GM19099 (cell line): ENCODE measurements around the gene GMNN.

Experiments used
- POLR2A ChIP-seq: IDR thresholded peaks from 3 replicates; pipeline ENCODE4 v1.6.1; 2011; ENCODE audit warnings: low read depth; ENCODE audit not compliant: insufficient read length; ENCODE audit errors: extremely low read depth

The GMNN gene

DNA sequence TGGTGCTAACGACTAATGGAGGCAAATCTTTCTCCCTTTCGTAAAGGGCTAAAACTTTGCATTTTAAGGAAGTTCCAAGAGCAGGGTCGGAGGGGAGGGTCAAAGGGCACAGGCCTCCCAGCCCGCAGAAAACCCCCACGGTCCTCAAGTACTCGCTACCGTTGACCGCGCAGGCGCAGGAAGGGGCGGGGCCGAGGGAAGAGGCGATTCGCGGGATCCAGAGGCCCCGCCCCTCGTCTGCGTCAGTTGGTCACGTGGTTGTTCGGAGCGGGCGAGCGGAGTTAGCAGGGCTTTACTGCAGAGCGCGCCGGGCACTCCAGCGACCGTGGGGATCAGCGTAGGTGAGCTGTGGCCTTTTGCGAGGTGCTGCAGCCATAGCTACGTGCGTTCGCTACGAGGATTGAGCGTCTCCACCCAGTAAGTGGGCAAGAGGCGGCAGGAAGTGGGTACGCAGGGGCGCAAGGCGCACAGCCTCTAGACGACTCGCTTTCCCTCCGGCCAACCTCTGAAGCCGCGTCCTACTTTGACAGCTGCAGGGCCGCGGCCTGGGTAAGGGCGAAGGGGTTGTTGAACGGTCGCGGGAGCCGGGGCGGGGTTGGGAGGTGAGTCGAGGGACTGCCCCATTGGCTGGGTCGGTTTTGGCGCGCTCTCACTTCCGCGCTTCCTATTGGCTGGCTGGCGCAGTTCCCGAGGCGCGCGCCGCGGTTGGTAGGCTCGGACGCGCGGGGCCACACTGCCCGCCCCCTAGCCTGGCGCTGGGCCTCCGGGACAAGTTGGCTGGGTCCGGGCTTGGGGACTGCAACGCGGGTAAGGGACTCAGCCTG is at the start of gene GMNN:
GMNN (plus strand) TSS at position 242 of the 824 bp plus-strand sequence. CDS start 2,310 bp downstream, outside the sequence.
- peak; percentile 93 for TF ChIP-seq POLR2A

DNA sequence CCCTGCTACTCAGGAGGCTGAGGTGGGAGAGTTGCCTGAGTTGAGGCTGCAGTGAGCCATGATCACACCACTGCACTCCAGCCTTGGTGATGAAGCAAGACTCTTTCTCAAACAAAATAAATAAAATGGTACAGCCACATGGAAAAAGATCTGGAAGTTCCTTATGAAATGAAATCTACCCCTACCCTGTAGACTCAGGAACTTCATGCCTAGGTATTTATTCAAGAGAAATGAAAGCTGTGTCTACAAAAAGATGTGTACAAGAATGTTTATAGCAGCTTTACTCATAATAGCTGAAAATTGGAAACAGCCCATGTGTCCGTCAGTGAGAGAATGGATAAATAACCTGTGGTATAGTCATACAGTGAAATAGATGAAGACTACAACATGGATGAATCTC is 40.6 kb upstream of the GMNN start:
- TF ChIP-seq POLR2A = no peak

DNA sequence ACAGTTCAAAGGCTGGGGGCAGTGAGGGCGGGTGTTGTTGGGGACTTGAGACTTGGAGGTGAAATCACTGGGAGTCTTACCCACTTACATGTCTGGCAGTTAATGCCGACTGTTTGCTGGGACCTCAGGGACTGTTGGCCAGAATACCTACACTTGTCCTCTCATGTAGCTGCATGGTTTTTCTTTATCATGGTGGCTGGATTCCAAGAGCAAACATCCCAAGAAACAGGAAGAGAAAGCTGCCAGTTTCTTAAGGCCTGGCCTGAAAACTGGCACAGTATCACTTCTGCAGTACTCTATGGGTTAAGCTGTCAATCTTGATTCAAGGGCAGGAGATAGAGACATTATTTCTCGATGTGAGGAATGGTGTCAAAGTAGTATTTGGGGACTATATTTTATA is 36.0 kb upstream of the GMNN start:
- no peak for TF ChIP-seq POLR2A

DNA sequence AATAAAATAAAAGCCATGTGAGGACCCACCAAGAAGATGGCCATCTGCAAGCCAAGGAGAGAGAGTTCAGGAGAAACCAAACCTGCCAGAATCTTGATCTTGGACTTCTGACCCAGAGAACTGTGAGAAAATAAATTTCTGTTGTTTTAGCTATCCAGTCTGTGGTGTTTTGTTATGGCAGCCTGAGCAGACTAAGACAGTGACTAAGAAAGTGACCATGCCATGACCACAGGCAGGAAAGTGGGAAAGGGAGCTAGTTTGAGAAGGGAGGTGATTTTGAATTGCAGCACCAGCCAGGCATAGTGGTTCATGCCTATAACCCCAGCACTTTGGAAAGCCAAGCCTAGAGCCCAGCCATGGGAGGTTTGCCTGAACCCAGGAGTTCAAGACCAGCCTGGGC is 33.9 kb upstream of the GMNN start:
- no peak for TF ChIP-seq POLR2A

DNA sequence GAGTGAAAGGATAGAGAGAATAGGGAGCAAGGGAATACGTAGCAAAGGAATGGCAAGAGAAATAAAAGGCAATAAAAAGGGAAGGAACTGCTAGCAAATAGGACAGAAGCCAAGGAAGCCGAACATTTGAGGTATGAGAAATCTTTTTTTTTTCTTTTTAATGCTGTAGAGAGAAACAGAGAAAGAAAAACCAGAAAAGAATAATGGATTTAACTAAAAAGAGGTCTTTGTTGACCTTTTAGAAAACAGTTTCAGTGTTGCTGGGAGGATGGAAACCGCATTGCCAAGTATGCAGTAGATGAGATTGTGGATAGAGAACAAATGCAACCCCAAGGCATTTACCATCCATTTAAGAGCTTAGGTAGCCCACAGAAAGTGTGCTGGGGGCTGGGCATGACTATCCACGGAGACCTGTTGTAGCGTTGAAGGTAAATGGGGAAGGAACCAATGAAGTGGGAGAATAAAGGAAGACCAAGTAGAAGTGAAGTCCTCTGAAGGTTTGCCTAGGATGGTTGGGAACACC is 32.5 kb upstream of the GMNN start:
- no peak for TF ChIP-seq POLR2A

DNA sequence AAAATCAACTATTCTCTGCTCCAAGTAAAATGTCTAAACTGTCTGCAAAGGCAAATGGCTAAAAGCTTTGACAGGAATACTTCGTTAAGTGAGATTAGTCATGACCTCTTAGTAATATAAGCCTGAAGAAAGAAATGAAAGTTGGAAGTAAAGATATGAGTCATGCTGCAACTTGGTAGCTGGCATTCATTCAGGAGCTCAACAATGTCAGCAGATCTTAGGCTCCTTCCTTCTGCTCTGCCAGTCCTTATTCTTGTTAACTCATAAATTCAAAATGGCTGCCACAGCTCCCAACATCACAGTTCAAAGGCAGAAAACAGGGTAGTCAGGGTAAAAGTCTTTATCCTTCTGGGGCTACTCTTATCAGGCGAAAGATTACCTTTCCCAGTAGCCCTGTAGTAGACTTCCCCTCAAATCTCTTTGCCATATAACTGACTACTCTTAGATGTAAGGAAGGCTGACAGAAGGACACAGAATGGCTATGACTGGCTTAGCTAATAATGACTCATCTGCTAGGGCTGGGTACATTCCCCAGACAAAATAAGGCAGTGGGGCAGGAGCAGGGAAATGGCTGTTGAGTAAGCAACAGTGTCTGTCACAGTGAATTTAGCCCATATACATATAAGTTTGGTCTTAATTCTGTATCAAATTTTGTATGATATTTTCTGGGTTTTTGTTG is 31.3 kb upstream of the GMNN start:
- TF ChIP-seq POLR2A = no peak

DNA sequence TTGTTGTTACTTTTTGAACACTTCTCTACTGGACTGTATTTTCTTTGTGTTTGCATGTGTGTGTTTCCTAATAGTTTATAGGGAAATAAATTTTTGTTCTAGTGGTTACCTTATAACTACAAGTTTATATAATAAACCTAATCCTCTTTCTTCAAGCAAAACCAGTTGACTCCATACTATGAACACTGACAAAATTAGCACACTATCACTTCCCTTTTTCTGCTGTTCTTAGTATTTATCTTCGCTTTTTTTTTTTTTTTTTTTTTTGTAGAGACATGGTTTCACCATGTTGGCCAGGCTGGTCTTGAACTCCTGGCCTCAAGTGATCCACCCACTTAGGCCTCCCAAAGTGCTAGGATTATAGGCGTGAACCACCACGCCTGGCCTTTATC is 30.8 kb upstream of the GMNN start:
- TF ChIP-seq POLR2A = no peak

DNA sequence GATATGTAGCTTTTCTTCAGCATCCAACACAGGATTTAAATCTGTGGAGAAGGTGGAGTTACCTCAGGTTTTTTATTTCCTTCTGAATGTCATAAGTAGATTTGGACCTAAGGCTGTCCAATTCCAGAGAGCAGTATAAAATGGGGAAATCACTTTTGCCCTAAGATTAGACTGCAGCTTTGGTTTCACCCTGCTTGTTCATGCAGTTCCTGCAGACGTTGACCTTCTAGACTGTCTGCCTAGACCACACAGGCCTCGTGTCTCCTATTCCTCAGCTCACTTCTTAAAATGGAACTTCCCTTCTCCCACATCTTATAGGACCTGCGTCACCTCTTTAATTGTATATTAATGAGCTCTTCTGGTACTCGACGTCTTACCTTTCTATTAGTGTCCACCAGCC is 29.8 kb upstream of the GMNN start:
- TF ChIP-seq POLR2A = no peak

DNA sequence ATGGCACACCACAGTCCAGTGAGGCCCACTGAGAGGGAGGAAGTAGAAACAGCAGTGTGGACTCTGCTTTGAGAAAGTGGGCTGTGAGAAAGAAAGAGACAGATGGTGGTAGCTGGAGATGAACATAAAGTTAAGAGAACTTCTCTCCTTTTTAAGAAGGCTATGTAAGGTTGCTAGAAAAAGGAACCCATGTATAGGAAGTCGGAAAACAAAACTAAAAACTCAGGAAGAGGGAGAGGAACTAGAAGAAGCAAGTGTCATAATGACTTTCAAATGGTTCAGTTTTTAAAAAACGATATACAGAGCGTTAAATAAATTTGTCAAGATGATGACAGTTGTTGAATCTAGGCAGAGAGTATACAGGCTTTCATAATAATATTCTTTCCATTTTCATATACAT is 25.4 kb upstream of the GMNN start:
- no peak for TF ChIP-seq POLR2A

DNA sequence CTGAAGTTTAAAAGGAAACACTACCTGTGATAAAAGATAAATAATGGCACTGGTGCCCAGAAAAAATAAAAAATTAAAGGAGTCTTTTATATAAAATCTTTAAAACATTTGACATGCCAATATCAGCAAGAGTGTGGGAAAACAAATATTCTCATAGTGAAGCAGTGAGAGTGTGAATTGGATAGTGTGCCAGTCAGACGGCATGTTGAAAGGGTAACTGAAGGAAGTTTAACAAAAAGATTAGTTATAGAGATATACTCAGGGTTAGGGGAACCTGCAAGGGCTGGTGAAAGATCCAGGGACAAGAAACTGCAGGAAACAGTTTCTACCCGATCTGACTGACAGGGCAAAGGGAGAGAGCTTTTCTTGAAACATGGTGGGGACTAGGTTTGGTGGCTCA is 22.2 kb upstream of the GMNN start:
- TF ChIP-seq POLR2A = no peak

DNA sequence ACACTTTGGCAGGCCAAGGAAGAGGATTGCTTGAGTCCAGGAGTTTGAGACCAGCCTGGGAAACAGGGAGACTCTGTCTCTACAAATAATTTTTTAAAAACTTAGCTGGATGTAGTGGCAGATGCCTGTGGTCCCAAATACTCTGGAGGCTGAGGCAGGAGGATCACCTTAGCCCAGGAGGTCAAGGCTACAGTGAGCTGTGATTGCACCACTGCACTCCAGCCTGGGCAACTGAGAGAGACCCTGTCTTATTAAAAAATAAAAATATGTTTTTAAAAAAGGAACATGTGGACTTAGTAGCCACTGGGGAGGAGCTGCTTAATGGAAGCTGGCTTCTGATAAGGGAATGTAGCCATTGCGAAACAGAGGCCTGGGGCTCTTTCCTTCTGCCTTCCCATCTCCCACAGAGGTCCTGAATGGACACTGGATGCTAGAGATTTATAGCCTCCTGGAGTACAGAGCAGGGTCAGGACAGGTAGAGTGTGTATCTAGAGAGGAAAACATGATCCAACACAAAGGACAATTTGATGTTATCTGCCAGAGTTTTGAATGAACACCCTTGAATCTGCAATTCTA is 21.7 kb upstream of the GMNN start:
- no peak for TF ChIP-seq POLR2A

DNA sequence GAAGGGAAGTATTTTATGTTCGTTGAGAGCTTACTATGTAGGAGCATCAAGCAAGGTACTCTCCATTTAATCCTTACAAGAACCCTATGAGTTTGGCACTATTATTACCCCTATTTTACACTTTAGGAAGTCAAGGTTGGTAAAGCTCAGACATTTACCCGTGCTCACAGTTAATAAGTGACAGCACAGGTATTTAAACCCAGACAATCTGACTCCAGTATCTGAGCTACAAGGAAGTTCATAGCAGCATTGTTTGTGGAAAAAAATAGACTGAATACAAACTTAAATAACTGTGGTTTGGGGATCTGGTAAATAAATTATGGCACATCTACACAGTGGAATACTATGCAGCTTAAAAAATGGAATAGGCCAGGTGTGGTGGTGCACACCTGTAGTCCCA is 21.2 kb upstream of the GMNN start:
- TF ChIP-seq POLR2A = no peak

DNA sequence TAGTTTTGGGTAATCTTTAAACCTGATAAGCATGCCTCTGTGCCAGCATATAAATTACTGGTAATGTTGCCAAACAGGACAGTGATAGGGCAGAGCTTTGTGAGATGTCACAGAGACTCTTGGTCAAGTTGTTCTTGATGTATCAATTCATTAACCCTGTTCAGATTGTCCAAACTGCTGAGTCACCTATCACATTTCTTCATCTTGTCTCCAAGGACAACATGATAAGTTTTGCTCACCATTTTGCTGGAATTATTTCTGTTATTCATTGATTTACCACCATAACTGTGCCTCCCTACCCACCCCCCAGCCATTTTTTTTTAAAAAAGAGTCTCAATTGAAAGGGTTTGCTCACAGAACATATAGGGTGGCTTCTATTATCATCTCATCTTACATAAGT is 19.5 kb upstream of the GMNN start:
- TF ChIP-seq POLR2A = no peak

DNA sequence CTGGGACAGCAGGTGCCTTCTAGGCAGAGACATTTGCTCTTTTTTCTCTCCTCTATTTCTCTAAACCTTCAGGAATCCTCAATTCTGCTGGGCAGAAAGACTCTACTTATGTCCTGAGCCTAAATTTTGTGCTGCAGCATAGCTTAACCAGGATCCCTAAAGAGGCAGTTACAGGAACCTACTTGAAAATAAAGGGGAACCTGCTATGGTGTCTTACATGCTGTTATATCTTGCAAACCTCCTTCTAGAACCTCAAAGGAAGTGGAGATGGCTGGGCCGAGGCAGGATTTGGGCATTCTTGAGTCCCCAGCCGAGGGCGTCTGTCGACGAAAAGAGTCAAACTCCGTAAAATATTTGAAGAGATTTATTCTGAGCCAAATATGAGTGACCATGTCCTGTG is 17.1 kb upstream of the GMNN start:
- TF ChIP-seq POLR2A = no peak

DNA sequence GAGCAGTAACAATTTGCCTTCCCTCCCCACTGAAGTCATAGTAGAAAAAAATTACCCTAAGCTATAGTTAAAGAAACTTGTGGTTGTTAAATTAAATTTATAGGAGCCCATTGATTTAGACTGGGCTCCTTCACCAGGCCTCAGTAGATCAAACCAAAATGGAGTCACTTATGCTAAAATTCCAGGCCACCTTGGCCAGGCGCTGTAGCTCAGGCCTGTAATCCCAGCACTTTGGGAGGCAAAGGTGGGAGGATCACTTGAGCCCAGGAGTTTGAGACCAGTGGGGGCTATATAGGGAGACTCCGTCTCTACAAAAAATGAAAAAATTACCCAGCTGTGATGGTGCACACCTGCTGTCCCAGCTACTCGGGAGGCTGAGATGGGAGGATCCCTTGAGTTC is 15.0 kb upstream of the GMNN start:
- TF ChIP-seq POLR2A = no peak

DNA sequence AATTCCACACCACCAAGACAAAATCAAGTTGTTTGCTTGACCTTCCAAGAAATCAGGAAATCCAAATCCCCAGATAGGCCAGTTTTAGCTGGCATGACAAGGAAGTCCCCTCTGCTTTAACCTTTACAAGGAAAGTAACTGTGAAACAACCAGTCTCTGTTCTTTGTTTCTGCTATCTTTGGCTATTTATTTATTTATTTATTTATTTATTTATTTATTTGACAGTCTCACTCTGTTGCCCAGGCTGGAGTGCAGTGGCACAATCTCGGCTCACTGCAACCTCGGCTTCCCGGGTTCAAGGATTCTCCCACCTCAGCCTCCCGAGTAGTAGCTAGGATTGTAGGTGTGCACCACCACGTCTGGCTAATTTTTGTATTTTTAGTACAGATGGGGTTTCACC is 14.5 kb upstream of the GMNN start:
- no peak for TF ChIP-seq POLR2A
